Kidney (tissue), 14 donors: Measurements from ENCODE around the gene GTF3C2. TPM values are rescaled to one million over a fixed set of nuclear protein-coding genes. Genes with fewer than 3 reads are reported as not detected.
A peak's percentile ranks its signal among the peaks of the same experiment; 100 is the strongest.

Experiments used
- DNase-seq, 5 donors: peaks; one replicate each; pipeline ENCODE4 v3.0.0-alpha.2; 2013 to 2020
- FAIRE-seq: peaks from 2 replicates; lab custom pipeline; 2012; peaks lifted over from hg19 to GRCh38; lab: Jason Lieb, UNC
- H3K27ac ChIP-seq, 2 donors: one replicate each; pipeline ENCODE4 v1.7.0; 2013; ENCODE audit warnings: low read depth in 2 of 2, low read length in 2 of 2, inconsistent platforms in 1 of 2
- H3K27me3 ChIP-seq: one replicate; pipeline ENCODE4 v1.7.1; 2013; ENCODE audit warnings: low read length, inconsistent platforms; ENCODE audit not compliant: control insufficient read depth, insufficient read depth
- H3K36me3 ChIP-seq, 3 donors: one replicate each; pipeline versions ENCODE4 v1.7.0 to v1.7.1; 2013; ENCODE audit warnings: low read length in 3 of 3, control low read depth in 1 of 3, inconsistent platforms in 1 of 3; ENCODE audit not compliant: insufficient read depth in 3 of 3, control insufficient read depth in 2 of 3
- H3K4me1 ChIP-seq, 3 donors: one replicate each; pipeline versions ENCODE4 v1.7.0 to v1.7.1; 2013; ENCODE audit warnings: low read length in 3 of 3, inconsistent platforms in 1 of 3, low read depth in 1 of 3; ENCODE audit not compliant: control insufficient read depth in 2 of 3, insufficient read depth in 2 of 3
- H3K4me3 ChIP-seq, 3 donors: one replicate each; pipeline versions ENCODE4 v1.7.0 to v1.8.1; 2013; ENCODE audit warnings: low read length in 3 of 3, control low read depth in 1 of 3, inconsistent platforms in 1 of 3
- H3K9ac ChIP-seq, 3 donors: one replicate each; pipeline versions ENCODE4 v1.7.0 to v1.7.1; 2013; ENCODE audit warnings: low read length in 3 of 3, control low read depth in 1 of 3, inconsistent platforms in 1 of 3
- H3K9me3 ChIP-seq, 3 donors: one replicate each; pipeline versions ENCODE4 v1.7.0 to v1.7.1; 2013; ENCODE audit warnings: low read length in 3 of 3, control low read depth in 1 of 3, inconsistent platforms in 1 of 3; ENCODE audit not compliant: control insufficient read depth in 2 of 3, insufficient read depth in 1 of 3
- CTCF ChIP-seq: IDR thresholded peaks from 3 replicates; pipeline ENCODE4 v1.5.1; 2012; ENCODE audit warnings: mild to moderate bottlenecking, moderate library complexity, borderline replicate concordance; ENCODE audit not compliant: insufficient read depth; ENCODE audit errors: extremely low read depth
- intact Hi-C: fragments of 100-400 bp; cut with DNase I; formaldehyde crosslinking; loops from one replicate; pipeline ENCODE4 v1.11.1; 2022
- polyA plus RNA-seq: library from polyadenylated mRNA; stranded (reverse); fragments of 350-450 nt; fragmentation: Illumina TruSeq; extraction: RNeasy Lipid Tissue Mini Kit (QIAGEN cat#74804); gene quantifications from one replicate; pipeline ENCODE4 v1.2.3, GENCODE V29; 2014; ENCODE audit warnings: low read depth, low replicate concordance; ENCODE audit not compliant: insufficient read depth
- total RNA-seq: library from RNA; stranded (reverse); fragmentation: NEBNext Ultra II Directional; extraction: Animal tissue kit (Norgen Biotek cat#: 25700); gene quantifications from one replicate; pipeline ENCODE4 v1.2.1, GENCODE V29; 2021
- donor health status: control.
- donor health status: control.
- donor health status: control.
- donor health status: control.
- donor health status: control.
- donor health status: DM: yes; HTN: yes; CAD: no.
- donor health status: Normal renal cell carcinoma (clear cell type).

GTF3C2 gene
- total and polyA plus RNA-seq, 2 donors from 2014 or later, result 38.3 to 59.3 TPM

GRCh38 chr2:27380626-27381545 is 24.3 kb upstream of the GTF3C2 start, which contains the start of gene ZNF513:
Gene ZNF513 (minus strand): TSS chr2:27380734. CDS start chr2:27380526, 208 bp downstream.
- Histone ChIP-seq H3K9me3 (no peaks in the 10 kb centered on the region), H3K27ac (peak within 1 kb of the TSS; percentile 88 to 96), H3K36me3 (peaks cover 4 to 36% (median 30%) of the 10 kb centered on the region in 3 donors), H3K9ac (peak within 1 kb of the TSS; percentile 81 to 96 (median 85)), H3K4me1 (peaks cover 3 to 15% (median 14%) of the 10 kb centered on the region in 3 donors), H3K4me3 (peak within 1 kb of the TSS; percentile 83 to 88 (median 85)), H3K27me3 (no peaks in the 10 kb centered on the region)
- TF ChIP-seq CTCF, result no peak
- intact Hi-C loops, result no loop called here
- FAIRE-seq (peak; percentile 71), DNase-seq (peak; percentile 95 to 99 (median 97))

GRCh38 chr2:27379836-27380625 is 23.5 kb upstream of the GTF3C2 start:
- H3K27ac ChIP-seq, result peak overlapping the region; percentile 78 to 88
- peak overlapping the region; percentile 81 to 96 (median 85) for H3K9ac ChIP-seq
- DNase-seq (peak in 4 of 5 donors; percentile 35 to 93 (median 82)), FAIRE-seq (no peak)
- H3K27me3 ChIP-seq, result no peaks in the 10 kb centered on the region
- peak overlapping the region; percentile 83 to 88 (median 85) for H3K4me3 ChIP-seq
- no peak for TF ChIP-seq CTCF
- intact Hi-C loops, result no loop called here
- H3K9me3 ChIP-seq, result no peaks in the 10 kb centered on the region
- peaks cover 4 to 40% (median 32%) of the 10 kb centered on the region in 3 donors for H3K36me3 ChIP-seq
- peaks cover 3 to 15% (median 14%) of the 10 kb centered on the region in 3 donors for H3K4me1 ChIP-seq

- Histone ChIP-seq H3K9ac (peak overlapping the region; percentile 81 to 96 (median 85)), H3K36me3 (peaks cover 4 to 46% (median 34%) of the 10 kb centered on the region in 3 donors), H3K27ac (peak overlapping the region; percentile 47 to 78), H3K27me3 (no peaks in the 10 kb centered on the region), H3K9me3 (no peaks in the 10 kb centered on the region), H3K4me3 (peak overlapping the region; percentile 83 to 88 (median 85)), H3K4me1 (peaks cover 3 to 15% (median 14%) of the 10 kb centered on the region in 3 donors)
- no peak for FAIRE-seq
- peak in 1 of 5 donors; percentile 65 for DNase-seq
- TF ChIP-seq CTCF, result no peak
- intact Hi-C loops, result no loop called here
These were observed 22.8 kb upstream of the GTF3C2 start for GRCh38 chr2:27379383-27379835.
